HG02678 (cell line): ENCODE data around the gene SLC18B1.

Experiments
- ATAC-seq: cut with Tn5 transposase; IDR thresholded peaks from one replicate; pipeline ENCODE4 v1.9.1; 2021; ENCODE audit warnings: mild to moderate bottlenecking, moderate library complexity; ENCODE audit not compliant: unreplicated experiment

SLC18B1 gene

GRCh38 chr6:132797951-132798868 is at the start of gene SLC18B1:
TSS of gene SLC18B1 (minus strand) at chr6:132798637. CDS start at chr6:132798456, 181 bp downstream.
- peak; percentile 43 for ATAC-seq

DNA sequence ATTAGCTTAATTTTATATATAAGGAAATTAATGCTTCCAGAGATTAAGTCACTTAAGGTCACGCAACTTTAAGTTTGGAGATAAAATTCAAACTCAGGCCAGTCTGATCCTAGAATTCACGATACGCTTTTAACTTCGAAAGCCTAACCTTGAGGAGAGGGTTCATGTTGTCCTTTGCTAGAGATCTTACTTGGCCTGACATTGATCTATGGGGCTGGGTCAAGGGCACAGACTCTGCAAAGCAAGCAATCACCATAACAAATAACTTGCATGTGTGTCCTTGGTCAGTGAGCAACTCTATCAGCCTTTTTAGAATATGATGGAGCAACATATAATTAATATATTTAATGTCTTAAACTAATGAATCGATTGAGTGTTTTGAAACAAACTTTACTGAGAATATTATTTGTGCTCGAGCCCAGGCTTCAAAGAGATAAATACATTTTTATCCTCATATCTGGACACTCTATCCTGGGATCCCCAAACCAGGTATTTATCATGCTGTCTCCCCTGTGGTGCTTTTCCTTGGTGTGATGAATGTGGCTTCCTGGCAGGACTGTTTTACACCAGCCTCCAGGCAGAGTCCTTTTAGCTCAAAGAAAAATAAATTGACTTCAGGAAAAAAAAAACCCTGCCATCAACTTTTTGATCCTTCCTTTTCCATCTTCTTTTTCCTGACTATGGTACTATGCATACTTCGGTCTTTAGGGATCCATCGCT is 45.0 kb upstream of the SLC18B1 start:
- ATAC-seq, result no peak

DNA sequence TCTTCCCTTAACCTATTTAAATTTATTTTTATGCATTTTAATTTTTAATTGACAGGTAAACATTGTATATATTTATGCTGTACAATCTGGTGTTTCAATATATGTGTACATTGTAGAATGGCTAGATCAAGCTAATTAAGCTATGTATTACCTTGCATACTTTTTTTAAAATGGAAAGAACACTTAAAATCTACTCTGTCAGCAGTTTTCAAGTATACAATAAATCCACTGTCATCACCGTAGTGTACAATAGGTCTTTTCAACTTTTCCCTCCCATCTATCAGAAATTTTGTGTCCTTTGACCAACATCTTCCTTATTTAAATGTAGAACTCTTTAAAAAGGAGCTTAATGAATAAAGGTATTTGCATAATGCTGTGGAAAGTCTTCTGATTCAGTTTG is 43.5 kb upstream of the SLC18B1 start:
- no peak for ATAC-seq

GRCh38 chr6:132832891-132833290 is 34.5 kb upstream of the SLC18B1 start:
- no peak for ATAC-seq

DNA sequence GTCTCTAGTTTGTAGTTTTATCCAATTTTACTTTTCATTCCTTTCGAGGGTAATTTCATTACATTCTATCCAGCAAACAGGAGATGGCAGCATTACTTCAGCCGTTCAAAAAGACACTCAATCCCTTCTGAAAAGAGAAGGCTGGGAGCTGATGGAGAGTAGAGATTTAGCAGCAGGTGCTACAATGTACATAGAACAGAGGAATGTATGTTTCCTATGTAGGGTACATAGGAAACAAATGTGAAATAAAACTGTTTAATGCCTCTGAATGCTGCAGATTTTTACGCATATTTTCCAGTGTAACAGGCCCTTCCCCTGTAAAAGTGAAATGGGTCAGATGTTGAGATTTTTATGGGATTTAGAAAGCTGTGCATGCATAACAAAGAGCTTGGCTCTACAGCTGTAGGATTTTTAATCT is 31.9 kb upstream of the SLC18B1 start:
- ATAC-seq, result no peak

- ATAC-seq, result no peak
These were observed 22.4 kb upstream of the SLC18B1 start for GRCh38 chr6:132820629-132821381.

GRCh38 chr6:132819405-132820161 is 21.1 kb upstream of the SLC18B1 start:
- no peak for ATAC-seq

- no peak for ATAC-seq
These were observed 20.2 kb upstream of the SLC18B1 start for GRCh38 chr6:132818404-132819359.

DNA sequence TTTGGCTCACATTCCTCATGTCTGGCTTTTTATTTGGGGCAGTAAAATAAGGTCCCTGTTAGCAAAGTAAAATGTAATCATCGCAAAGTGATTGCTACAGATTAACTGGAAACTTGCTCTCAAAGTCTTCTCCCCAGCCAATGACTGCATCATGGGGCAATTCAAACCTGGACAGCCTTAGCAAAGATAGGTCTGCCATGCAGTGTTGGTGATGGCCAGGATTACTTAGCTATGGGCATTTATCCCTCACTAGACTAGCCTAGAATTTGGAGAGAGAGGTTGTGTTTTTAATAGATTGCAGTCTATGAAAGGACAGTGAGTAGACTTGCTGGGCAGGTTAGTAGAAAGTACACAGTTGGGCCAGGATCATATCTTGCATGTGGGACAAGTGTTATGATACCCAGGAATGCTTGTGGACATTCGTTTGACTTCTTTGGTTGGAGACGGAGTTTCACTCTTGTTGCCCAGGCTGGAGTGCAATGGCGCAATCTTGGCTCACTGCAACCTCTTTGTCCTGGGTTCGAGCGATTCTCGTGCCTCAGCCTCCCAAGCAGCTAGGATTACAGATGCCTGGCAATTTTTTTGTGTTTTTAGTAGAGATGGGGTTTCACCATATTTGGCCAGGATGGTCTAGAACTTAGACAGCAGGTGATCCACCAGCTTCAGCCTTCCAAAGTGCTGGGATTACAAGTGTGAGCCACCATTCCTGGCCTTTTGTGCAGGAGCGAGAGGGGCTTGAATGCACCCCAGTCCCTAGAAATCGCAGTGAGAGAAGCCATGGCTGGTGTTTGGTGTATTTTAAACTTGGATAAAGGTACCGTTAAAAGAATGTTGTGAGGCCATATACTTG is 19.3 kb upstream of the SLC18B1 start:
- ATAC-seq, result no peak

DNA sequence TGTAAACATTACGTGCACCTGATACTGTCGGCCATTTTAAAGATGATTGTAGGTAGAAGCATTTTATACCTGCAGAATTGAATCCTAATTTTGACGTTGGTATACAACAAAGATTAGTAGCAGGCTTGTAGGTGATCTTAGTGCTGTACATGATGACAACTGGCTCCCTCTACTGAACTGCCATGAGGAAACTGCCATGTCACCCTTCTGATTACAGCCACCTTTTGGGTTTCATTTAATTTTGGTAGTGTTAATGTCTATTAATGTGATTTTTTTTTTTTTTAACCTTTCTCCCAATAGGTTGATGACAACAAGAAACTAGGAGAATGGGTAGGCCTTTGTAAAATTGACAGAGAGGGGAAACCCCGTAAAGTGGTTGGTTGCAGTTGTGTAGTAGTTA is 18.2 kb upstream of the SLC18B1 start:
- ATAC-seq, result no peak

DNA sequence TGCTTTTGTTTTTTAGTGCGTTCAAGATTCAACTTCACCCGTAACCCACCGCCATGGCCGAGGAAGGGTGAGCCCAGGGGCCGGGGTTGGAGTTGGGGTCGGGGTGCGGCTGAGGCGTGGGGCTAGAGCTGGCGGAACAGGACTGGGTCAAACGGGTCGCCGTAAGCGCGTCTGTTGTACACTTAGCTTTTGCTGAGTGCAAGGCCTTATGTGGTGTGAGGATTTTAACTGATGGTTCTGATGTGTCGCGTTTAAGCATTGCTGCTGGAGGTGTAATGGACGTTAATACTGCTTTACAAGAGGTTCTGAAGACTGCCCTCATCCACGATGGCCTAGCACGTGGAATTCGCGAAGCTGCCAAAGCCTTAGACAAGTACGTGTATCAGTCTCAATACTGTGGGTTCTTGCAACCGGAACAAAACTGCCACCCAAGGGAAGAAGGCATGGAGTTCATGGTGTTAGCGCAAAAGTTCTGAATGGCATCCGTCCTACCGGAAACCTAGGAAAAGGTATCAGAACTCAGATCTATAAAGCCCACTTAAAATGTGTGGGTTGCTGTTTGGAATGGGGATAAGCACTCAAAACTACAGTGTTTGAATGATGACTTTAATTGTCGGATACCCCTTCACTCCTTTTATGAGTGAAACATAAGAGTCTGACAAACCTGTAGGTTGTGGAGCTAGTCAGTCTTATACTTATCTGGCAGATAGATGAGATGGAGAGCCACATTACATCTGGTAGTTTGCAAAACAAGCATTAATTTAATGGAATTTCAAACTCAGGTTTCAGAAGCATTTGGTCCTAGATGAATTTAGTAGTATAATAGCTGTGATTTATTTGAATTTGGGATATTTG is 16.5 kb upstream of the SLC18B1 start:
- ATAC-seq, result peak; percentile 12

DNA sequence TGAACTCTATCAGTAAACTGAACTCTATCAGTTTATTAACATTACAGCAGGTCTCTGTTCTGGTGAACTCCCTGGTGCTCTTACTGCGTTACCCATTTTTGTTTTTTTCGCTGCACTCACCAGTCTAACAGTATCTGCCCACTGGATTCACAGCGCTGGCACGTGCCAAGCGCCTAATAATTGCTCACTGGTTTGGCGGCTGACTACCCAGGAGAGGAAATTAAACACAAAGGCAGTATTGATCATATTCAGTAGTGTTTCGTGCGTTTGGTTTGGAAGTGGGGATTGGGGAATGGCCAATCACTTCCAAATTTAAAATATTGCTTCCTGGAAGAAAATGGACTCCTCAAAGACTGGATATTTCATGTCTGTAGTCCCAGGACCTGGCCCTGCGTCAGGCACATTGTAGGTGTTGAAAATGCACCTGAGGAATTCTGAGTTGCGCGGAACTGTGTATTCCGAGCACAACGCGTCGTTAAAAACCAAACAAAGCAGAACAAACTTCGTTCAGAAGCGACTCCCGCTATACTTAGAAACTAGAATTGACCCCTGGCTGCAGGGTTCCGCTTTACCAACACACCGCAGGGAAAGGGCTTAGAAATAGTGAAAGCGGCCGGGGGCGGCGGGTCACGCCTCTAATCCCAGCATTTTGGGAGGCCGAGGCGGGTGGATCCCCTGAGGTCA is 14.9 kb upstream of the SLC18B1 start:
- peak; percentile 32 for ATAC-seq

DNA sequence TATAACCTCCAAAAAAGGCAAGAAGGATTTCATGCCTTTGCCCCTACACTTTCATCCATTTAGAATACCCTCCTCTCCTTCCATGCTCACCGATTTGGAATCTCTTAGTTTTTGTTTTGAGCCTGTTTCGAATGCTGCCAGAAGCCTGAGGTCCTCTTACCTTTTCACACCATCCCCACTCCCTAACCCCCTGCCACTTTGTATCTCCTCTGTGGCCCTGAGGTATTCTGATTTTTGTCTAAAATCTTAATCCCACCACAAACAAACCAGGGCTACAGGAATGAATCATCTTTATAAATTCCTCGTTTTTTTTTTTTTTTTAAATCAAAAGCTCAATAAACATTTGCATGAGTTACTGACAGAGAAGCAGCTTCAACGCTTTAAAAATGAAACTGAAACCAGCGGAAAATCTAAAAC is 14.3 kb upstream of the SLC18B1 start:
- peak; percentile 9 for ATAC-seq

- ATAC-seq, result no peak
These were observed 13.9 kb upstream of the SLC18B1 start for GRCh38 chr6:132812255-132812732.

DNA sequence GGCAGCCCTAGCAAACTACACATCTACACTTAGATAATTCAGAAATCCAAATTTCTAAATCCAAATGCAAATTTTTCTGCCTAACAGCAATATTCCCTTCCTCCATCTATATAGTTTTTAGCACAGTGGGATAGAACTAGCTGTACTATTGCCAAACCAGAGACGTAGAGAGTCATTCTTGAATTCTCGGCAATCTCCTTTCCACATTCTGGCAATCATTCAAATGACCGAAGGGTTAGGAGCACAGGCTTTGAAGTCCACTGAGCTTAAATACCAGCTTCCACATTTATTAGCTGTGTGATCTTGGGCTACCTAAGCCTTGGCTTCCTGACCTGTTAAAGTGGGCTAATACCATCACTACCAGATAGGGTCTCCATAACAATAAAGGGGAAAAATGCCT is 12.8 kb upstream of the SLC18B1 start:
- ATAC-seq, result no peak

GRCh38 chr6:132805548-132805947 is 7.1 kb upstream of the SLC18B1 start:
- no peak for ATAC-seq

GRCh38 chr6:132804251-132804650 is 5.8 kb upstream of the SLC18B1 start:
- ATAC-seq, result no peak
